Trophoblast cell (in vitro differentiated cells and primary cell): ENCODE measurements around the gene PRKCH.
A peak's percentile ranks its signal among the peaks of the same experiment; 100 is the strongest.

ENCODE experiments used
- DNase-seq, 2 donors: peaks; one replicate each; pipeline ENCODE4 v3.0.0-alpha.2; 2016
- H2AFZ ChIP-seq: 2 replicates; pipeline ENCODE4 v1.6.1; 2013; ENCODE audit warnings: low read length, moderate library complexity, mild to moderate bottlenecking; ENCODE audit not compliant: insufficient read depth, poor library complexity
- H2AK5ac ChIP-seq: 2 replicates; pipeline ENCODE4 v1.6.1; 2013; ENCODE audit warnings: mild to moderate bottlenecking, low read length
- H2BK120ac ChIP-seq: 2 replicates; pipeline ENCODE4 v1.6.1; 2013; ENCODE audit warnings: low read length, mild to moderate bottlenecking, moderate library complexity; ENCODE audit not compliant: insufficient read depth, poor library complexity
- H2BK12ac ChIP-seq: 2 replicates; pipeline ENCODE4 v1.6.1; 2013; ENCODE audit warnings: mild to moderate bottlenecking, low read length, moderate library complexity
- H2BK5ac ChIP-seq: 2 replicates; pipeline ENCODE4 v1.6.1; 2013; ENCODE audit warnings: low read length, low read depth, moderate library complexity, mild to moderate bottlenecking; ENCODE audit not compliant: poor library complexity
- H3K14ac ChIP-seq: 2 replicates; pipeline ENCODE4 v1.6.1; 2013; ENCODE audit warnings: mild to moderate bottlenecking, low read length
- H3K18ac ChIP-seq: 2 replicates; pipeline ENCODE4 v1.6.1; 2013; ENCODE audit warnings: mild to moderate bottlenecking, low read length
- H3K23ac ChIP-seq: 2 replicates; pipeline ENCODE4 v1.6.1; 2013; ENCODE audit warnings: low read length
- H3K27ac ChIP-seq: 2 replicates; pipeline ENCODE4 v1.5.1; 2013; ENCODE audit warnings: low read depth, mild to moderate bottlenecking, inconsistent platforms, low read length, moderate library complexity
- H3K27me3 ChIP-seq: 2 replicates; pipeline ENCODE4 v1.6.1; 2013; ENCODE audit warnings: inconsistent platforms, mild to moderate bottlenecking, low read length, moderate library complexity; ENCODE audit not compliant: insufficient read depth
- H3K36me3 ChIP-seq, 2 experiments: 1 replicate in 1 of 2; 2 replicates in 1 of 2; pipeline ENCODE4 v1.6.1; 2013; ENCODE audit warnings: low read length in 2 of 2, mild to moderate bottlenecking in 2 of 2, moderate library complexity in 1 of 2; ENCODE audit not compliant: insufficient read depth in 2 of 2, control insufficient read depth in 1 of 2
- H3K4ac ChIP-seq: 2 replicates; pipeline ENCODE4 v1.6.1; 2013; ENCODE audit warnings: low read depth, mild to moderate bottlenecking, low read length, moderate library complexity
- H3K4me1 ChIP-seq, 2 experiments: 1 replicate in 1 of 2; 2 replicates in 1 of 2; pipeline ENCODE4 v1.6.1; 2013; ENCODE audit warnings: low read length in 2 of 2, mild to moderate bottlenecking in 2 of 2, moderate library complexity in 1 of 2; ENCODE audit not compliant: insufficient read depth in 2 of 2, control insufficient read depth in 1 of 2
- H3K4me2 ChIP-seq: 2 replicates; pipeline ENCODE4 v1.6.1; 2013; ENCODE audit warnings: inconsistent platforms, mild to moderate bottlenecking, low read length, moderate library complexity
- H3K4me3 ChIP-seq: 2 replicates; pipeline ENCODE4 v1.5.1; 2013; ENCODE audit warnings: mild to moderate bottlenecking, low read depth, low read length, inconsistent platforms
- H3K79me1 ChIP-seq: one replicate; pipeline ENCODE4 v1.6.1; 2013; ENCODE audit warnings: low read length
- H3K79me2 ChIP-seq: 2 replicates; pipeline ENCODE4 v1.6.1; 2013; ENCODE audit warnings: low read length, mild to moderate bottlenecking; ENCODE audit not compliant: control insufficient read depth, insufficient read depth, poor library complexity
- H3K9ac ChIP-seq: 2 replicates; pipeline ENCODE4 v1.6.1; 2013; ENCODE audit warnings: mild to moderate bottlenecking, low read length
- H3K9me3 ChIP-seq: 2 replicates; pipeline ENCODE4 v1.6.1; 2013; ENCODE audit warnings: low read depth, mild to moderate bottlenecking, control low read depth, inconsistent platforms, low read length; ENCODE audit not compliant: insufficient read depth
- H4K12ac ChIP-seq: 2 replicates; pipeline ENCODE4 v1.6.1; 2013; ENCODE audit warnings: low read depth, mild to moderate bottlenecking, low read length, moderate library complexity
- H4K8ac ChIP-seq: 2 replicates; pipeline ENCODE4 v1.6.1; 2013; ENCODE audit warnings: low read depth, mild to moderate bottlenecking, low read length, moderate library complexity
- H4K91ac ChIP-seq: one replicate; pipeline ENCODE4 v1.6.1; 2013; ENCODE audit warnings: low read depth, mild to moderate bottlenecking, low read length, moderate library complexity
- WGBS: extraction: QIAGEN DNeasy Blood & Tissue Kit; methylation state at CpG from one replicate; pipeline ENCODE4 v1.1.7; 2013; ENCODE audit warnings: missing lambda C conversion rate; ENCODE audit not compliant: insufficient read length, insufficient coverage; ENCODE audit errors: extremely low coverage; 5-methylcytosine and 5-hydroxymethylcytosine counted together

Gene PRKCH

GRCh38 chr14:61471297-61472005, 150.1 kb downstream of the PRKCH start:
- WGBS: no CpG with 5 or more reads among the region's 7 CpGs
- no peaks in the 10 kb centered on the region for H3K9me3 ChIP-seq

DNA sequence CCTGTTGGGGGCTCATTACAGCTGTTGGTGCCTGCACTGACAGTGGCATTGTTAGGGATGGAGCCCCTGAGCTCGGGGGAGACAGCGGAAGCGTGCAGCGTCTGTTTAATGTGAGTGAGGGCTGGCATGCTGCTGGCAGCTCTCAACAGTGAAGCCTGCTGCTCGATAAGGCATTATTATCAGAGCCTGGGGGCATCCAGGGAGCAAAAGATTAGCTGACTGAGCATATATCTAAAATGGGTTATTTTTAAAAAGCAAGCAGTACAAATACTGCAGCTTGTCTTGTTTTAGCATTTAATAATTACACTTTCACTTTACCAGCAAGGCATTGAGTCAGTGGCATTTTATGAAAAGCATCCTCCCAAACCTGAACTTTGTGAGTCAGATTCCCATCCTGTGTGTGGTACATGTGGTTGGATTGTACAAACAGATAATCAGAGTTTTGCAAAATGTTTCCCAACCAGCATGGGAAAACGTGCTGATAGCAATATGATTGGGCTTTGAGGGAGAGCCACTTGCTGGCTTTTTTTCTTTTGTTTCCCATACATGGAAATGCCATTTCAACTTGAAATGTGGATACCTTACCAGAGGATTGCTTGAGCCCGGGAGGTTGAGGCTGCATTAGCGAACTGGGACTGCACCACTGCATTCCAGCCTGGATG, 150.8 kb downstream of the PRKCH start:
- no peak overlapping the region for H3K23ac ChIP-seq
- no CpG with 5 or more reads among the region's 8 CpGs for WGBS
- H4K12ac ChIP-seq: no peak overlapping the region
- H3K9me3 ChIP-seq: no peaks in the 10 kb centered on the region
- H3K79me2 ChIP-seq: peaks cover 7% of the 10 kb centered on the region
- peak overlapping the region; percentile 91 for H4K91ac ChIP-seq
- H3K4ac ChIP-seq: peak overlapping the region; percentile 55
- peaks cover 49% of the 10 kb centered on the region for H3K79me1 ChIP-seq
- H3K14ac ChIP-seq: peak overlapping the region; percentile 57
- H3K27ac ChIP-seq: peak overlapping the region; percentile 98
- DNase-seq: peak; percentile 89 to 98
- no peak overlapping the region for H3K9ac ChIP-seq
- H3K27me3 ChIP-seq: no peaks in the 10 kb centered on the region
- H4K8ac ChIP-seq: peak overlapping the region; percentile 25
- H3K4me3 ChIP-seq: no peak overlapping the region
- no peak overlapping the region for H2AFZ ChIP-seq
- H2AK5ac ChIP-seq: no peak overlapping the region
- H3K18ac ChIP-seq: peak overlapping the region; percentile 77
- H2BK12ac ChIP-seq: peak overlapping the region; percentile 87
- H3K4me2 ChIP-seq: peak overlapping the region; percentile 50
- peak overlapping the region; percentile 92 for H2BK5ac ChIP-seq
- peak overlapping the region; percentile 88 for H2BK120ac ChIP-seq
- peaks cover 0 to 2% of the 10 kb centered on the region in 2 experiments for H3K36me3 ChIP-seq
- H3K4me1 ChIP-seq: peaks cover 35 to 45% of the 10 kb centered on the region in 2 experiments

More at GRCh38 chr14:61471297-61472005, 150.1 kb downstream of the PRKCH start:
- Histone ChIP-seq H4K8ac (peak overlapping the region; percentile 41), H2BK120ac (peak overlapping the region; percentile 88), H3K79me1 (peaks cover 53% of the 10 kb centered on the region), H3K4ac (peak overlapping the region; percentile 68), H3K9ac (no peak overlapping the region), H2BK12ac (peak overlapping the region; percentile 87), H4K12ac (no peak overlapping the region), H3K18ac (peak overlapping the region; percentile 73), H3K14ac (peak overlapping the region; percentile 68), H3K4me1 (peaks cover 42 to 52% of the 10 kb centered on the region in 2 experiments), H2AK5ac (peak overlapping the region; percentile 70), H3K4me3 (no peak overlapping the region), H4K91ac (peak overlapping the region; percentile 91), H3K36me3 (peaks cover 0 to 2% of the 10 kb centered on the region in 2 experiments), H2AFZ (no peak overlapping the region), H2BK5ac (peak overlapping the region; percentile 92), H3K4me2 (peak overlapping the region; percentile 50), H3K79me2 (peaks cover 13% of the 10 kb centered on the region), H3K27ac (peak overlapping the region; percentile 98), H3K23ac (no peak overlapping the region), H3K27me3 (no peaks in the 10 kb centered on the region)
- DNase-seq: no peak

- no peak overlapping the region for H3K4me2 ChIP-seq
- H3K4ac ChIP-seq: peak overlapping the region; percentile 65
- no peak for DNase-seq
- peak overlapping the region; percentile 98 for H2BK120ac ChIP-seq
- H4K91ac ChIP-seq: peak overlapping the region; percentile 90
- no peak overlapping the region for H4K12ac ChIP-seq
- peak overlapping the region; percentile 99 for H2BK12ac ChIP-seq
- peak overlapping the region; percentile 55 for H3K18ac ChIP-seq
- no peak overlapping the region for H3K9ac ChIP-seq
- H3K4me3 ChIP-seq: no peak overlapping the region
- peak overlapping the region; percentile 94 for H3K14ac ChIP-seq
- peak overlapping the region; percentile 93 for H2BK5ac ChIP-seq
- peaks cover 48% of the 10 kb centered on the region for H3K79me1 ChIP-seq
- peak overlapping the region; percentile 50 for H4K8ac ChIP-seq
- H3K79me2 ChIP-seq: peaks cover 5% of the 10 kb centered on the region
- peaks cover 3 to 5% of the 10 kb centered on the region in 2 experiments for H3K36me3 ChIP-seq
- peak overlapping the region; percentile 6 for H2AFZ ChIP-seq
- no CpG with 5 or more reads among the region's 3 CpGs for WGBS
- H3K27me3 ChIP-seq: no peaks in the 10 kb centered on the region
- H3K9me3 ChIP-seq: no peaks in the 10 kb centered on the region
- H3K27ac ChIP-seq: peak overlapping the region; percentile 98
- H3K4me1 ChIP-seq: peaks cover 31 to 44% of the 10 kb centered on the region in 2 experiments
- H2AK5ac ChIP-seq: peak overlapping the region; percentile 97
- H3K23ac ChIP-seq: no peak overlapping the region
Observed at GRCh38 chr14:61472801-61473376, 151.5 kb downstream of the PRKCH start.

DNA sequence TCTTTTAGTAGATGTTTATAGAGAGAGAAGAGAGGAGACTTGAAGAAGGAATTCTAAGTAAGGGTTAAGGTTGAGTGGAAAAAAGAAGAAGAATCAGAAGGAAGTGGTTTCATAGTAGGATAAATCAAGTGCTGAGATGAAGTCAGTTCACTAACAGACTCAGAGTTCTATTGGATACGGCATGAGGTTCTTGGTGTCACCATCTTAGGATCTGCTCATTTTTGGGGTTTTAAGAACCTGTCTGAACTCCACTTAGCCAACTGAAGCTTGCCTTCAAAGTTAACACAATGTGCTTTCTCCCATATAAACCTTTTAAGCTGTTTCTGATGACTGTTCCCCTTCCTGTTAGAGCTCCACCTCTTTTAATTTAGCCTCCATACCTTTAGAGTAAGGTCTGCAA, 152.6 kb downstream of the PRKCH start:
- Histone ChIP-seq H4K8ac (no peak overlapping the region), H3K4me2 (no peak overlapping the region), H2AFZ (no peak overlapping the region)

More for the DNA sequence above, 152.6 kb downstream of the PRKCH start:
- no peak overlapping the region for H3K27ac ChIP-seq
- H3K4me3 ChIP-seq: no peak overlapping the region
- H2AK5ac ChIP-seq: no peak overlapping the region
- peak overlapping the region; percentile 30 for H2BK120ac ChIP-seq
- no peak overlapping the region for H3K4ac ChIP-seq
- H3K79me1 ChIP-seq: peaks cover 49% of the 10 kb centered on the region
- H3K23ac ChIP-seq: no peak overlapping the region
- H4K91ac ChIP-seq: peak overlapping the region; percentile 90
- H3K9me3 ChIP-seq: no peaks in the 10 kb centered on the region
- no peak overlapping the region for H2BK12ac ChIP-seq
- H4K12ac ChIP-seq: no peak overlapping the region
- no CpG with 5 or more reads among the region's 1 CpG for WGBS
- H3K14ac ChIP-seq: no peak overlapping the region
- peaks cover 31 to 44% of the 10 kb centered on the region in 2 experiments for H3K4me1 ChIP-seq
- H3K18ac ChIP-seq: no peak overlapping the region
- peaks cover 5% of the 10 kb centered on the region for H3K79me2 ChIP-seq
- no peak overlapping the region for H3K9ac ChIP-seq
- peaks cover 7 to 8% of the 10 kb centered on the region in 2 experiments for H3K36me3 ChIP-seq
- DNase-seq: no peak
- H2BK5ac ChIP-seq: no peak overlapping the region
- no peaks in the 10 kb centered on the region for H3K27me3 ChIP-seq
